ENCODE measurements around the gene TCF19.

Gene TCF19

DNA sequence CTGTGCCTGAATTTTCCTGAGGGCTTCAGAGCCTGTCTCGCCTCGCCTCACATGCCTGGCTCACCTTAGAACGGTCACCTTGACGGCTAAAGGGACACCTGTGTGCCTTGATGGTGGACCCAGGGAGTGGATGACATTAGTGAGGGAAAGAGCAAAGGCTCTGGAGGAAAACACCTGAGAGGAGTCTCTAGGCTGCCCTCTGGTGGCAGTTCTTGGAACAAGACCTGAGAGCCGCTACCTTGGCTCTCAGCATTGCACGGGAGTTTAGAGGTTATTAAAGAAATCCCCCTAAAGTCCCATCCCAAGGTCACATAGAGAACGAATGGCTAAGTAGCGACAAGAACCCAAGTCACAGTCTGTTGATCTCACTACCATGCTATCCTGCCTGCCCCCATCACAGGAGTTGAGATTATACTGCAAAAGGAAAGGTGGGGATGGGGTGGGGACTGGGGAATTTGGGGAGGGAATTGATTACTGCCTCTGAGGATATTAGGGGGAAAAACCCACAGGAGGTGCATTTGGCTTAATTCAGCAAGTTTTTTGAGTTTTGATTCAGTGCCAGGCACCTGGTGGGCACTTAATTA, 30.2 kb upstream of the TCF19 start:
- TF ChIP-seq SIN3A (IDR thresholded peaks at IDR 0.05; ENCODE audit: borderline replicate concordance, insufficient read depth, low read length) = no peak
- TF ChIP-seq POLR2AphosphoS5 (IDR thresholded peaks at IDR 0.05; ENCODE audit: low read depth, low read length) = no peak
- TF ChIP-seq TAF1 (IDR thresholded peaks at IDR 0.05; ENCODE audit: borderline replicate concordance, insufficient read depth, low read length) = no peak
- TF ChIP-seq FOXP2 (optimal IDR thresholded peaks at IDR 0.05; ENCODE audit: borderline replicate concordance, extremely low read depth, extremely low read length, insufficient read depth) = no peak
- TF ChIP-seq, protein P1, sequence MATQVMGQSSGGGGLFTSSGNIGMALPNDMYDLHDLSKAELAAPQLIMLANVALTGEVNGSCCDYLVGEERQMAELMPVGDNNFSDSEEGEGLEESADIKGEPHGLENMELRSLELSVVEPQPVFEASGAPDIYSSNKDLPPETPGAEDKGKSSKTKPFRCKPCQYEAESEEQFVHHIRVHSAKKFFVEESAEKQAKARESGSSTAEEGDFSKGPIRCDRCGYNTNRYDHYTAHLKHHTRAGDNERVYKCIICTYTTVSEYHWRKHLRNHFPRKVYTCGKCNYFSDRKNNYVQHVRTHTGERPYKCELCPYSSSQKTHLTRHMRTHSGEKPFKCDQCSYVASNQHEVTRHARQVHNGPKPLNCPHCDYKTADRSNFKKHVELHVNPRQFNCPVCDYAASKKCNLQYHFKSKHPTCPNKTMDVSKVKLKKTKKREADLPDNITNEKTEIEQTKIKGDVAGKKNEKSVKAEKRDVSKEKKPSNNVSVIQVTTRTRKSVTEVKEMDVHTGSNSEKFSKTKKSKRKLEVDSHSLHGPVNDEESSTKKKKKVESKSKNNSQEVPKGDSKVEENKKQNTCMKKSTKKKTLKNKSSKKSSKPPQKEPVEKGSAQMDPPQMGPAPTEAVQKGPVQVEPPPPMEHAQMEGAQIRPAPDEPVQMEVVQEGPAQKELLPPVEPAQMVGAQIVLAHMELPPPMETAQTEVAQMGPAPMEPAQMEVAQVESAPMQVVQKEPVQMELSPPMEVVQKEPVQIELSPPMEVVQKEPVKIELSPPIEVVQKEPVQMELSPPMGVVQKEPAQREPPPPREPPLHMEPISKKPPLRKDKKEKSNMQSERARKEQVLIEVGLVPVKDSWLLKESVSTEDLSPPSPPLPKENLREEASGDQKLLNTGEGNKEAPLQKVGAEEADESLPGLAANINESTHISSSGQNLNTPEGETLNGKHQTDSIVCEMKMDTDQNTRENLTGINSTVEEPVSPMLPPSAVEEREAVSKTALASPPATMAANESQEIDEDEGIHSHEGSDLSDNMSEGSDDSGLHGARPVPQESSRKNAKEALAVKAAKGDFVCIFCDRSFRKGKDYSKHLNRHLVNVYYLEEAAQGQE (IDR thresholded peaks at IDR 0.05; ENCODE audit: insufficient read depth in 1 of 2, low read depth in 2 of 2, low read length in 2 of 2) = no peak

DNA sequence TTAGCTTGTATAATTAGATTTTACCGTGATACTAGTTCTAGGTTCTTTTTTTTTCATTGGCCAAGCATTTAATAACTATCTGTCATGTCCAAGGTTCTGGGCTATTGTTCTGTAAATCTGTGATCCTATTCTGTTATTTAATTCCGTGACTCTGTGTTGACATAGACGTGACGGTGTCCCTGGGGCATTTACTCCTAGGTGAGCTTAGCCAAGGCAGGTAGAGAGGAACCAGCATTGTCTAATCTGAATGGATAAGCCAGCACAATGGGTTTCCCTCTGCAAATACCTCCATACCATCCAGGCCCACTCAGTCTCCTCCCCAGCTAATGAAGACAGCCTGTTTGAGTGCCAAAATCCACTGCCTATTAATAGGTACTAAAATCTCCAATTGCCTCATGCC, 29.3 kb upstream of the TCF19 start:
- TF ChIP-seq, protein P1 (IDR thresholded peaks at IDR 0.05; ENCODE audit: insufficient read depth in 1 of 2, low read depth in 2 of 2, low read length in 2 of 2) = no peak
- TF ChIP-seq SIN3A (IDR thresholded peaks at IDR 0.05; ENCODE audit: borderline replicate concordance, insufficient read depth, low read length) (no peak), TAF1 (IDR thresholded peaks at IDR 0.05; ENCODE audit: borderline replicate concordance, insufficient read depth, low read length) (no peak), FOXP2 (optimal IDR thresholded peaks at IDR 0.05; ENCODE audit: borderline replicate concordance, extremely low read depth, extremely low read length, insufficient read depth) (no peak), POLR2AphosphoS5 (IDR thresholded peaks at IDR 0.05; ENCODE audit: low read depth, low read length) (no peak)

DNA sequence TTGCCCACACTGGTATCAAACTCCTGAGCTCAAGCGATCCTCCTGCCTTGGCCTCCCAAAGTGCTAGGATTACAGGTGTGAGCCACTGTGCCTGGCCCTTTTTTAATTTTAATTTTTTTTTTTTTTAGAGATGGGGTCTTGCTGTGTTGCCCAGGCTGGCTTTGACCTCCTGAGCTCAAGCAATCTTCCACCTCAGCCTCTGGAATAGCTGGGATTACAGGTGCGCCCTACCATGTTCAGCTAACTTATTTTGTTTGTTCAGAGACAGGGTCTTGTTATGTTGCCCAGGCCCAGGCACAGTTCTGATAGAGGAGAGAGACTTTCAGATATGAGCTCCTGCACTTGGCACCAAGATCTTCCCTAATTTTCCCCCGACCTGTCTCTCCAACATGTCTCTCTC, 27.6 kb upstream of the TCF19 start:
- TF ChIP-seq POLR2AphosphoS5 (IDR thresholded peaks at IDR 0.05; ENCODE audit: low read depth, low read length) (no peak), FOXP2 (optimal IDR thresholded peaks at IDR 0.05; ENCODE audit: borderline replicate concordance, extremely low read depth, extremely low read length, insufficient read depth) (no peak), SIN3A (IDR thresholded peaks at IDR 0.05; ENCODE audit: borderline replicate concordance, insufficient read depth, low read length) (no peak), TAF1 (IDR thresholded peaks at IDR 0.05; ENCODE audit: borderline replicate concordance, insufficient read depth, low read length) (no peak)
- TF ChIP-seq, protein P1 (IDR thresholded peaks at IDR 0.05; ENCODE audit: insufficient read depth in 1 of 2, low read depth in 2 of 2, low read length in 2 of 2) = no peak

DNA sequence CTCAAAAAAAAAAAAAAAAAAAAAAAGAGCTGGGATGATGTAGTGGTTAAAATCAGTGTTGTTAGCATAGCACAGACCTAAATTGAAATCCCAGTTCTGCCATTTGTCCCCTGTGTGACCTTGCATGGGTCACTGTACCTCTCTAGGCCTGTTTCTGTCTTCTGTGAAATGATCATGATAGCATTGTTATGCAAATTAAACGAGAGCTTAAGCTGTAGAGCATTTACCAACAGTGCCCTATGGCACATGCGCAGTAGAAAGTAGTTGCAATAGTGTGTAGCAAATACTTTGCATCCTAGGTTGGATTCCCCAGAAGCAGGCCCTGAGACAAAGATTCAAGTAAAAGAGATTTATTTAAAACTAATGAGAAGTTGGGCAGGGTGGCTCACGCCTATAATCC, 26.8 kb upstream of the TCF19 start:
- TF ChIP-seq, protein P1 (IDR thresholded peaks at IDR 0.05; ENCODE audit: insufficient read depth in 1 of 2, low read depth in 2 of 2, low read length in 2 of 2) = no peak
- TF ChIP-seq FOXP2 (optimal IDR thresholded peaks at IDR 0.05; ENCODE audit: borderline replicate concordance, extremely low read depth, extremely low read length, insufficient read depth) = no peak
- TF ChIP-seq POLR2AphosphoS5 (IDR thresholded peaks at IDR 0.05; ENCODE audit: low read depth, low read length) = no peak

DNA sequence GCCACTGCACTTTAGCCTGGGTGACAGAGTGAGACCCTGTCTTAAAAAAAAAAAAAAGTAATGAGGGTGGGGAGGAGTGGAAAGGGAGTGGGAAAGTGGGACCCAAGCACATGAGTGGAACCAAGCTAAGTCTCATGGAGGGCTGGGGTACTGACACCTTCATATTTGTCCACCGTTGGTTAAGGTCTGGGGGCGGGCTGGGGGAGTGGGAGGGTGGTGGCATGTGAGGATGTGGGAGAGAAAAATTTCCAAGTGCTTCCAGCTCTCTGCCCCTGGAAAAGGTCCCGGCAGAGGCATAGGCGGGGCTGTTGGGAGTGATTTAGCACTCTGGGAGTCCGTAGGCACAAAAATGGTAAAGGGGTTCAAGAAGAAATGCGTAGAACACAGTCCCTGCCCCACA, 25.6 kb upstream of the TCF19 start:
- TF ChIP-seq, protein P1 (IDR thresholded peaks at IDR 0.05; ENCODE audit: insufficient read depth in 1 of 2, low read depth in 2 of 2, low read length in 2 of 2) = no peak
- TF ChIP-seq POLR2AphosphoS5 (IDR thresholded peaks at IDR 0.05; ENCODE audit: low read depth, low read length) = no peak
- TF ChIP-seq SIN3A (IDR thresholded peaks at IDR 0.05; ENCODE audit: borderline replicate concordance, insufficient read depth, low read length) = no peak
- TF ChIP-seq TAF1 (IDR thresholded peaks at IDR 0.05; ENCODE audit: borderline replicate concordance, insufficient read depth, low read length) = no peak
- TF ChIP-seq FOXP2 (optimal IDR thresholded peaks at IDR 0.05; ENCODE audit: borderline replicate concordance, extremely low read depth, extremely low read length, insufficient read depth) = no peak
